A673 (cell line): Measurements from ENCODE around the gene CALN1. TPM values are rescaled to one million over a fixed set of nuclear protein-coding genes. Genes with fewer than 3 reads are reported as not detected.

Experiments used
- BruUV-seq: library from RNA; stranded (reverse); fragments of 400-500 nt; replicated peaks from 2 replicates; lab custom pipeline; 2021; lab: Mats Ljungman, UMichigan
- CTCF ChIA-PET: fragments of 300-600 bp; sonication (Branson Sonifier 250); formaldehyde crosslinking; loops from one replicate; lab custom pipeline; 2022; ENCODE audit warnings: antibody characterized with exemption; lab: Charles Lee
- POLR2A ChIA-PET: fragments of 300-600 bp; sonication (Branson Sonifier 250); formaldehyde crosslinking; loops from one replicate; lab custom pipeline; 2022; ENCODE audit warnings: antibody characterized with exemption; ENCODE audit not compliant: low non-redundant PET; lab: Charles Lee
- DNase-seq: peaks from one replicate; pipeline ENCODE4 v3.0.0-alpha.2; 2015; ENCODE audit warnings: low spot score
- H3K27ac ChIP-seq: fragments of 200-600 bp; sonication (generic); 2 replicates; pipeline ENCODE4 v1.5.1; 2016; ENCODE audit warnings: mixed run types, low read depth, mild to moderate bottlenecking, mixed read lengths, antibody characterized with exemption, low read length; ENCODE audit not compliant: poor library complexity, severe bottlenecking
- H3K27me3 ChIP-seq: fragments of 200-600 bp; sonication (generic); replicated peaks from 2 replicates; pipeline ENCODE4 v1.6.1; 2017; ENCODE audit warnings: mixed run types, low read depth, mild to moderate bottlenecking, mixed read lengths, antibody characterized with exemption, low read length; ENCODE audit not compliant: insufficient read depth, poor library complexity
- H3K36me3 ChIP-seq: fragments of 200-600 bp; sonication (generic); 2 replicates; pipeline ENCODE4 v1.6.1; 2016; ENCODE audit warnings: mixed run types, mild to moderate bottlenecking, mixed read lengths, antibody characterized with exemption, low read length; ENCODE audit not compliant: insufficient read depth, poor library complexity, severe bottlenecking
- H3K4me1 ChIP-seq: fragments of 200-600 bp; sonication (generic); 2 replicates; pipeline ENCODE4 v1.6.1; 2017; ENCODE audit warnings: mixed run types, mild to moderate bottlenecking, mixed read lengths, antibody characterized with exemption, low read length; ENCODE audit not compliant: insufficient read depth, poor library complexity, severe bottlenecking
- H3K4me3 ChIP-seq: fragments of 200-600 bp; sonication (generic); 2 replicates; pipeline ENCODE4 v1.5.1; 2016; ENCODE audit warnings: low read depth, mixed run types, mild to moderate bottlenecking, mixed read lengths, low read length; ENCODE audit not compliant: poor library complexity, severe bottlenecking
- H3K9me3 ChIP-seq: fragments of 200-600 bp; sonication (generic); 2 replicates; pipeline ENCODE4 v1.6.1; 2016; ENCODE audit warnings: mixed run types, low read depth, mild to moderate bottlenecking, mixed read lengths, antibody characterized with exemption, low read length; ENCODE audit not compliant: poor library complexity, severe bottlenecking
- CTCF ChIP-seq: fragments of 300-800, 200-600 bp; sonication (generic); conservative IDR thresholded peaks from 2 replicates; pipeline ENCODE4 v1.5.1; 2017; ENCODE audit warnings: low read depth, mild to moderate bottlenecking, antibody characterized with exemption, low read length, moderate library complexity, mixed read lengths
- EZH2 ChIP-seq: fragments of 200-600 bp; sonication (generic); IDR thresholded peaks from 2 replicates; pipeline ENCODE4 v1.6.1; 2017; ENCODE audit warnings: borderline replicate concordance, low read depth, mild to moderate bottlenecking, mixed read lengths, antibody characterized with exemption, low read length; ENCODE audit not compliant: poor library complexity, severe bottlenecking
- intact Hi-C: fragments of 100-400 bp; cut with micrococcal nuclease; formaldehyde crosslinking; loops from one replicate; pipeline ENCODE4 v1.10.0; 2022; ENCODE audit not compliant: unreplicated experiment
- total RNA-seq: library from RNA; stranded (reverse); gene quantifications from 2 replicates; pipeline ENCODE4 v1.2.3, GENCODE V29; 2021

The CALN1 gene
- total RNA-seq, 1 experiment from 2014 or later: not detected

- H3K4me3 ChIP-seq: no peak overlapping the region
- intact Hi-C loops: no loop called here
- ChIA-PET POLR2A (no interaction called here), CTCF (no interaction called here)
- H3K27me3 ChIP-seq: no peaks in the 10 kb centered on the region
- no peak overlapping the region for H3K27ac ChIP-seq
- H3K4me1 ChIP-seq: no peaks in the 10 kb centered on the region
- no peak for TF ChIP-seq CTCF
- TF ChIP-seq EZH2: no peak
- no TSS peak for BruUV-seq
- H3K36me3 ChIP-seq: no peaks in the 10 kb centered on the region
- peaks cover 13% of the 10 kb centered on the region for H3K9me3 ChIP-seq
- no peak for DNase-seq
Observed at GRCh38 chr7:71777278-71777677, 634.9 kb downstream of the CALN1 start.

- DNase-seq: no peak
- intact Hi-C loops: no loop called here
- ChIA-PET POLR2A (no interaction called here), CTCF (no interaction called here)
- BruUV-seq: no TSS peak
- Histone ChIP-seq H3K4me1 (no peaks in the 10 kb centered on the region), H3K36me3 (no peaks in the 10 kb centered on the region), H3K9me3 (peaks cover 13% of the 10 kb centered on the region), H3K27me3 (no peaks in the 10 kb centered on the region), H3K27ac (no peak overlapping the region), H3K4me3 (no peak overlapping the region)
- TF ChIP-seq EZH2 (no peak), CTCF (no peak)
Observed at GRCh38 chr7:71776726-71777125, 635.4 kb downstream of the CALN1 start.

- no peaks in the 10 kb centered on the region for H3K36me3 ChIP-seq
- ChIA-PET POLR2A (no interaction called here), CTCF (no interaction called here)
- H3K4me3 ChIP-seq: no peak overlapping the region
- intact Hi-C loops: no loop called here
- no TSS peak for BruUV-seq
- TF ChIP-seq CTCF (no peak), EZH2 (no peak)
- H3K27ac ChIP-seq: no peak overlapping the region
- no peak for DNase-seq
- peaks cover 13% of the 10 kb centered on the region for H3K9me3 ChIP-seq
- no peaks in the 10 kb centered on the region for H3K4me1 ChIP-seq
- no peaks in the 10 kb centered on the region for H3K27me3 ChIP-seq
Observed at GRCh38 chr7:71775648-71776047, 636.5 kb downstream of the CALN1 start.
